ENCODE measurements around the gene TRMT61A.

The TRMT61A gene

GRCh38 chr14:103569408-103569807, 40.4 kb downstream of the TRMT61A start:
- no peak for DNase-seq

- DNase-seq, result no peak
These were observed 45.1 kb downstream of the TRMT61A start for GRCh38 chr14:103574104-103574503.

- no peak for DNase-seq
These were observed 45.8 kb downstream of the TRMT61A start for GRCh38 chr14:103574707-103575285.

GRCh38 chr14:103576371-103577024, 47.5 kb downstream of the TRMT61A start:
- DNase-seq, result no peak

- no peak for DNase-seq
These were observed 49.5 kb downstream of the TRMT61A start for GRCh38 chr14:103578401-103579075.

GRCh38 chr14:103581206-103581605, 52.2 kb downstream of the TRMT61A start:
- DNase-seq, result no peak

GRCh38 chr14:103581954-103582703, 53.1 kb downstream of the TRMT61A start:
- no peak for DNase-seq

- DNase-seq, result no peak
These were observed 55.4 kb downstream of the TRMT61A start for GRCh38 chr14:103584326-103584915.

Data from activated naive CD4-positive, alpha-beta T cell treated with anti-CD3 and anti-CD28 coated beads, Interleukin-2, amount 50 U/mL, for 16 hours (primary cell).